Measurements from ENCODE around the gene SLC66A1.

DNA sequence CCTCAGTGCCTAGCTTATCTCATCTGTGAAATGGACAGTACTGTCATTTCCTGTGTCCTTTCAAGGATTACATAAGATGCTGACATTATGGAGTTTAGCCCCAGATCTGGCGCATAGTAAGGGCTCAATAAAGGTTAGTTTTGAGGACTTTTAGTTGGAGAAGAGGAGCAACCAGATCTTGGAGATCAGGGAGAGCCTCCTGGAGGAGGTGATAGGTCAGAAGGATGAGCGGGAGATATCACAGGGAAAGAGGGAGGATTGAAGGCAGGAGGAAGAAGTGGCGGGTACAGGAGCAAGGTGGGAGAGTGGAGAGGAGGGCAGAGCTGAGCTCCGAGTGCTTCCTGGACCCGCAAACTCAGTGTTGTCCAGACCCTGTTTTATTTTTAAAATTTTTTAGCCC lies 17.5 kb downstream of the SLC66A1 start:
- TF ChIP-seq, protein P1, sequence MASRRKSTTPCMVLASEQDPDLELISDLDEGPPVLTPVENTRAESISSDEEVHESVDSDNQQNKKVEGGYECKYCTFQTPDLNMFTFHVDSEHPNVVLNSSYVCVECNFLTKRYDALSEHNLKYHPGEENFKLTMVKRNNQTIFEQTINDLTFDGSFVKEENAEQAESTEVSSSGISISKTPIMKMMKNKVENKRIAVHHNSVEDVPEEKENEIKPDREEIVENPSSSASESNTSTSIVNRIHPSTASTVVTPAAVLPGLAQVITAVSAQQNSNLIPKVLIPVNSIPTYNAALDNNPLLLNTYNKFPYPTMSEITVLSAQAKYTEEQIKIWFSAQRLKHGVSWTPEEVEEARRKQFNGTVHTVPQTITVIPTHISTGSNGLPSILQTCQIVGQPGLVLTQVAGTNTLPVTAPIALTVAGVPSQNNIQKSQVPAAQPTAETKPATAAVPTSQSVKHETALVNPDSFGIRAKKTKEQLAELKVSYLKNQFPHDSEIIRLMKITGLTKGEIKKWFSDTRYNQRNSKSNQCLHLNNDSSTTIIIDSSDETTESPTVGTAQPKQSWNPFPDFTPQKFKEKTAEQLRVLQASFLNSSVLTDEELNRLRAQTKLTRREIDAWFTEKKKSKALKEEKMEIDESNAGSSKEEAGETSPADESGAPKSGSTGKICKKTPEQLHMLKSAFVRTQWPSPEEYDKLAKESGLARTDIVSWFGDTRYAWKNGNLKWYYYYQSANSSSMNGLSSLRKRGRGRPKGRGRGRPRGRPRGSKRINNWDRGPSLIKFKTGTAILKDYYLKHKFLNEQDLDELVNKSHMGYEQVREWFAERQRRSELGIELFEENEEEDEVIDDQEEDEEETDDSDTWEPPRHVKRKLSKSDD (conservative IDR thresholded peaks at IDR 0.05; ENCODE audit: low read length), result no peak
- TF ChIP-seq SP1 (CRISPR knock-in tag; IDR thresholded peaks at IDR 0.05) (no peak), POLR2AphosphoS5 (IDR thresholded peaks at IDR 0.05; ENCODE audit: control insufficient read depth, insufficient read depth, low read depth, low read length) (no peak; the same call in none of the 2 replicates), KDM4B (IDR thresholded peaks at IDR 0.05; ENCODE audit: borderline replicate concordance in 2 of 2, low read depth in 1 of 2) (no peak), TAF15 (IDR thresholded peaks at IDR 0.05; ENCODE audit: low read depth, low read length) (no peak), HDAC2 (IDR thresholded peaks at IDR 0.05) (no peak), SRSF9 (IDR thresholded peaks at IDR 0.05; ENCODE audit: borderline replicate concordance, low read depth, low read length) (no peak)

All from K562 (cell line).